ENCODE results near the gene ASTN2. TPM values are rescaled to one million over a fixed set of nuclear protein-coding genes. Genes with fewer than 3 reads are reported as not detected.

ASTN2 gene
- total RNA-seq, 4 donors from 2014 or later: 3.2 to 7.0 (median 5.4) TPM

- TF ChIP-seq CTCF (IDR thresholded peaks at IDR 0.05; ENCODE audit: low read depth): no peak
Measured at GRCh38 chr9:116901260-116901659, 513.6 kb downstream of the ASTN2 start.

- TF ChIP-seq CTCF (IDR thresholded peaks at IDR 0.05; ENCODE audit: low read depth): no peak
Measured at GRCh38 chr9:116900543-116900942, 514.3 kb downstream of the ASTN2 start.

GRCh38 chr9:116900007-116900367 is 514.9 kb downstream of the ASTN2 start:
- no peak for TF ChIP-seq CTCF (IDR thresholded peaks at IDR 0.05; ENCODE audit: low read depth)

- no peak for TF ChIP-seq CTCF (IDR thresholded peaks at IDR 0.05; ENCODE audit: low read depth)
Measured at GRCh38 chr9:116899337-116900006, 515.4 kb downstream of the ASTN2 start.

GRCh38 chr9:116897201-116897600 is 517.7 kb downstream of the ASTN2 start:
- TF ChIP-seq CTCF (IDR thresholded peaks at IDR 0.05; ENCODE audit: low read depth): no peak

- TF ChIP-seq CTCF (IDR thresholded peaks at IDR 0.05; ENCODE audit: low read depth): no peak
Measured at GRCh38 chr9:116895961-116896360, 518.9 kb downstream of the ASTN2 start.

GRCh38 chr9:116891424-116891823 is 523.4 kb downstream of the ASTN2 start:
- TF ChIP-seq CTCF (IDR thresholded peaks at IDR 0.05; ENCODE audit: low read depth): no peak
